GM12891 (cell line): ENCODE data around the gene EXOC4.

Source experiments
- PAX5 ChIP-seq: IDR thresholded peaks from 2 replicates; pipeline ENCODE4 v1.6.1; 2011; ENCODE audit warnings: low read length, moderate library complexity, mild to moderate bottlenecking; ENCODE audit not compliant: insufficient read depth, severe bottlenecking
- POLR2A ChIP-seq: IDR thresholded peaks from 2 replicates; pipeline ENCODE4 v1.6.1; 2011; ENCODE audit warnings: low read depth, low read length, control low read depth
- POLR2AphosphoS5 ChIP-seq: IDR thresholded peaks from 2 replicates; pipeline ENCODE4 v1.6.1; 2011; ENCODE audit warnings: low read depth, low read length, control low read depth
- POU2F2 ChIP-seq: IDR thresholded peaks from 2 replicates; pipeline ENCODE4 v1.6.1; 2011; ENCODE audit warnings: low read depth, mild to moderate bottlenecking, control low read depth, low read length, moderate library complexity
- SPI1 ChIP-seq: IDR thresholded peaks from 2 replicates; pipeline ENCODE4 v1.6.1; 2011; ENCODE audit warnings: low read depth, low read length, control low read depth
- TAF1 ChIP-seq: IDR thresholded peaks from 2 replicates; pipeline ENCODE4 v1.6.1; 2011; ENCODE audit warnings: low read depth, low read length, control low read depth

DNA sequence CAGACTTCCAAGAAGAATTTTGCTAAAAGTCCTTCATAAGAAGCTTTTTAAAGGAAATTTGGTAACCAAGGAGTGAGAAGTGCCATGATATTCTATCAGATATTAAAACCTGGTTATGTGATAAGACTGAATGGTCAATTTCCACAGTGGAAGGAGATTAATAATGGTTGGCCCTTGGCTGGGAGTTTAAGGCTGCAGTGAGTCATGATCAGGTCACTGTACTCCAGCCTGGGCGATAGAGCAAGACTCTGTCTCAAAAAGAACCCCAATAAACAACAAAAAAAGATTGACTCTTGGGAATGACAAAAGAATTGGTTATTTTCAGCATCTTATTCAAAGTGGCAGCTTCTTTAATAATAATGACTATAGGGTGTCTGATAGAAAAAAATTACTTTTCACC, 37.2 kb downstream of the EXOC4 start:
- TF ChIP-seq POLR2A = no peak
- no peak for TF ChIP-seq POLR2AphosphoS5
- no peak for TF ChIP-seq TAF1
- TF ChIP-seq PAX5 = no peak
- no peak for TF ChIP-seq SPI1
- no peak for TF ChIP-seq POU2F2
